HepG2 (cell line): ENCODE measurements around the gene RLN3. TPM values are rescaled to one million over a fixed set of nuclear protein-coding genes. Genes with fewer than 3 reads are reported as not detected.
A peak's percentile ranks its signal among the peaks of the same experiment; 100 is the strongest.

Experiments used
- BCL3 ChIP-seq: sonication (generic); formaldehyde crosslinking; IDR thresholded peaks from 2 replicates; pipeline ENCODE4 v1.5.1; 2020; ENCODE audit warnings: mild to moderate bottlenecking, missing genetic modification reagents, moderate library complexity
- CREB1 ChIP-seq, 2 experiments: fragments of 450-650 bp in 1 of 2; IDR thresholded peaks; 2 replicates each; pipeline ENCODE4 v1.6.1; 2016 to 2017; ENCODE audit warnings: control low read depth in 1 of 2, mild to moderate bottlenecking in 1 of 2, missing compliant biosample characterization in 1 of 2, missing genetic modification characterization in 1 of 2
- FOXP1 ChIP-seq, 2 experiments: fragments of 450-650 bp in 1 of 2; IDR thresholded peaks; 2 replicates each; pipeline ENCODE4 v1.6.1; 2017 to 2018; ENCODE audit warnings: antibody characterized with exemption in 1 of 2
- KLF12 ChIP-seq: sonication (generic); formaldehyde crosslinking; IDR thresholded peaks from 2 replicates; pipeline ENCODE4 v1.4.0; 2020; ENCODE audit warnings: missing genetic modification reagents, borderline replicate concordance
- MAFK ChIP-seq, 2 experiments: IDR thresholded peaks in 1 of 2; conservative IDR thresholded peaks in 1 of 2; 2 replicates each; pipeline ENCODE4 v1.6.1; 2011; ENCODE audit warnings: improper control_type of control experiment in 2 of 2, low read length in 2 of 2
- THRA ChIP-seq: sonication (generic); formaldehyde crosslinking; IDR thresholded peaks from 2 replicates; pipeline ENCODE4 v1.4.0; 2020; ENCODE audit warnings: missing genetic modification reagents, borderline replicate concordance
- XRCC5 ChIP-seq: fragments of 200-400 bp; formaldehyde crosslinking; optimal IDR thresholded peaks from 2 replicates; pipeline ENCODE3; 2017; ENCODE audit warnings: mild to moderate bottlenecking, low read length
- ZBTB20 ChIP-seq: sonication (generic); formaldehyde crosslinking; IDR thresholded peaks from 2 replicates; pipeline ENCODE4 v1.8.1; 2023; ENCODE audit warnings: missing genetic modification reagents, low read depth, mild to moderate bottlenecking, borderline replicate concordance
- ZNF225 ChIP-seq: sonication (generic); formaldehyde crosslinking; IDR thresholded peaks from 2 replicates; pipeline ENCODE4 v1.4.0; 2020; ENCODE audit warnings: mild to moderate bottlenecking, missing genetic modification reagents
- ZNF496 ChIP-seq: sonication (generic); formaldehyde crosslinking; IDR thresholded peaks from 2 replicates; pipeline ENCODE4 v1.8.1; 2023; ENCODE audit warnings: mild to moderate bottlenecking, moderate library complexity, missing genetic modification reagents; ENCODE audit not compliant: insufficient replicate concordance
- ZNF749 ChIP-seq: sonication (generic); formaldehyde crosslinking; IDR thresholded peaks from 2 replicates; pipeline ENCODE4 v1.8.0; 2022; ENCODE audit warnings: mild to moderate bottlenecking, missing genetic modification reagents, moderate library complexity, borderline replicate concordance
- ZNF850 ChIP-seq: sonication (generic); formaldehyde crosslinking; conservative IDR thresholded peaks from 2 replicates; pipeline ENCODE4 v1.9.0; 2021; ENCODE audit warnings: mild to moderate bottlenecking, missing genetic modification reagents
- polyA plus RNA-seq, 8 experiments: library from polyadenylated mRNA; depleted of rRNA in 3 of 8; stranded (reverse) in 7 of 8; unstranded in 1 of 8; fragments of >200 nt; fragmentation: Illumina TruSeq in 4 of 8; extraction: Trizol in 4 of 8; gene quantifications; 2 replicates each; pipeline versions ENCODE4 v1.2.1 to v1.2.3, GENCODE V29; 2011 to 2016; ENCODE audit warnings: low read depth in 4 of 8, missing spikeins in 1 of 8, mixed read lengths in 1 of 8; ENCODE audit not compliant: insufficient read depth in 1 of 8
- total RNA-seq, 5 experiments: library from RNA; depleted of rRNA; stranded (reverse); fragments of >200 nt; fragmentation: Illumina TruSeq; extraction: Trizol; gene quantifications; 2 replicates each; pipeline ENCODE4 v1.2.3, GENCODE V29; 2016; ENCODE audit warnings: low read depth in 1 of 5
- TF ChIP-seq, protein P1 (sequence below): sonication (generic); formaldehyde crosslinking; IDR thresholded peaks from 2 replicates; pipeline ENCODE4 v1.4.0; 2020; ENCODE audit warnings: missing genetic modification reagents
- TF ChIP-seq, protein P2 (sequence below): sonication (generic); formaldehyde crosslinking; IDR thresholded peaks from 2 replicates; pipeline ENCODE4 v1.4.0; 2020; ENCODE audit warnings: missing genetic modification reagents
- TF ChIP-seq, protein P3 (sequence below): sonication (generic); formaldehyde crosslinking; IDR thresholded peaks from 2 replicates; pipeline ENCODE4 v1.5.1; 2020; ENCODE audit warnings: missing genetic modification reagents, mild to moderate bottlenecking, borderline replicate concordance
- TF ChIP-seq, protein P4 (sequence below): IDR thresholded peaks from 2 replicates; pipeline ENCODE4 v1.6.1; 2016; ENCODE audit warnings: control low read depth

RLN3 gene
- total and polyA plus RNA-seq, 2 of the 13 experiments (the other 11 are each of a cell fraction or from before 2014, with no cell fraction given) = not detected

DNA sequence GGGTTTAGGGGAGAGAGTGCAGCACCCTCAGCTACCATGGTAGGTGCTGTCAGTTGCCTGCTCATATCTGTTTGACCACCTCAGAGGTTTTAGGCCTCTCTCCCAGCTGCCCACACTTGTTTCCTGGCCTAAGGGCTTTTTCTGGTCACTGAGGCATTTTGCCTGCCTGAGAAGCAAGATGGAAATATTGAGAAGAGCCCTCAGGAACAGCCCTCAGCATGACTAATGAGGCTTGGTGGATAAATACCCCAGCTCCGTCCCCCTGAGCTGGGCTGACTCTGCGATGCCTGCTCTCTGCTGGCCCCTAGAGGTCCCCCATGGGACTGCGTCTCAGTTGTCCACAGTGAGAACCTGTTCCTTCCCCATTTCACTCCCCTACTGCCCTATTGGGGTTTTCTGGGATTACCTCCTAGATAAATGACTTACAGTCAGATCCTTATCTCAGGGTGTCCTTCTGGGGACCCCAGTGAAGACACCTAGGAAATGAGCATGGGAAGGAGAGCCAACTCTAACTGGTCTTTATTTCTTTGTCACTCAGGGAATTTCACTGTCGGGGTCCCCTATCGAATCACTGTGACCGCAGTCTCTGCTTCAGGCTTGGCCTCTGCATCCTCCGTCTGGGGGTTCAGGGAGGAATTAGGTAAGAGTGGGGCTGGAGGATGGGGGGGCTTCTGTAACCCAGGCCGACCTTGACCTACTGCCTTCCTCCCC is 20.6 kb downstream of the RLN3 start (continued):
- TF ChIP-seq, protein P1, sequence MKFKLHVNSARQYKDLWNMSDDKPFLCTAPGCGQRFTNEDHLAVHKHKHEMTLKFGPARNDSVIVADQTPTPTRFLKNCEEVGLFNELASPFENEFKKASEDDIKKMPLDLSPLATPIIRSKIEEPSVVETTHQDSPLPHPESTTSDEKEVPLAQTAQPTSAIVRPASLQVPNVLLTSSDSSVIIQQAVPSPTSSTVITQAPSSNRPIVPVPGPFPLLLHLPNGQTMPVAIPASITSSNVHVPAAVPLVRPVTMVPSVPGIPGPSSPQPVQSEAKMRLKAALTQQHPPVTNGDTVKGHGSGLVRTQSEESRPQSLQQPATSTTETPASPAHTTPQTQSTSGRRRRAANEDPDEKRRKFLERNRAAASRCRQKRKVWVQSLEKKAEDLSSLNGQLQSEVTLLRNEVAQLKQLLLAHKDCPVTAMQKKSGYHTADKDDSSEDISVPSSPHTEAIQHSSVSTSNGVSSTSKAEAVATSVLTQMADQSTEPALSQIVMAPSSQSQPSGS (CRISPR knock-in tag) = no peak
- TF ChIP-seq ZNF850 (CRISPR knock-in tag) (no peak), ZNF749 (CRISPR knock-in tag) (no peak), MAFK (conservative IDR thresholded peaks at IDR 0.05 in 1 of 2, IDR thresholded peaks at IDR 0.05 in 1 of 2; ENCODE audit: low read length in 2 of 2) (no peak), KLF12 (no peak), CREB1 (IDR thresholded peaks at IDR 0.05) (no peak), CREB1 (CRISPR knock-in tag; IDR thresholded peaks at IDR 0.05) (no peak), ZBTB20 (CRISPR knock-in tag) (no peak), XRCC5 (peak; percentile 74), ZNF225 (CRISPR knock-in tag) (no peak), BCL3 (CRISPR knock-in tag) (no peak), FOXP1 (IDR thresholded peaks at IDR 0.05) (no peak), FOXP1 (CRISPR knock-in tag; IDR thresholded peaks at IDR 0.05) (no peak), ZNF496 (no peak), THRA (CRISPR knock-in tag) (no peak)
- TF ChIP-seq, protein P2, sequence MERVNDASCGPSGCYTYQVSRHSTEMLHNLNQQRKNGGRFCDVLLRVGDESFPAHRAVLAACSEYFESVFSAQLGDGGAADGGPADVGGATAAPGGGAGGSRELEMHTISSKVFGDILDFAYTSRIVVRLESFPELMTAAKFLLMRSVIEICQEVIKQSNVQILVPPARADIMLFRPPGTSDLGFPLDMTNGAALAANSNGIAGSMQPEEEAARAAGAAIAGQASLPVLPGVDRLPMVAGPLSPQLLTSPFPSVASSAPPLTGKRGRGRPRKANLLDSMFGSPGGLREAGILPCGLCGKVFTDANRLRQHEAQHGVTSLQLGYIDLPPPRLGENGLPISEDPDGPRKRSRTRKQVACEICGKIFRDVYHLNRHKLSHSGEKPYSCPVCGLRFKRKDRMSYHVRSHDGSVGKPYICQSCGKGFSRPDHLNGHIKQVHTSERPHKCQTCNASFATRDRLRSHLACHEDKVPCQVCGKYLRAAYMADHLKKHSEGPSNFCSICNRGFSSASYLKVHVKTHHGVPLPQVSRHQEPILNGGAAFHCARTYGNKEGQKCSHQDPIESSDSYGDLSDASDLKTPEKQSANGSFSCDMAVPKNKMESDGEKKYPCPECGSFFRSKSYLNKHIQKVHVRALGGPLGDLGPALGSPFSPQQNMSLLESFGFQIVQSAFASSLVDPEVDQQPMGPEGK (CRISPR knock-in tag) = no peak
- TF ChIP-seq, protein P3, sequence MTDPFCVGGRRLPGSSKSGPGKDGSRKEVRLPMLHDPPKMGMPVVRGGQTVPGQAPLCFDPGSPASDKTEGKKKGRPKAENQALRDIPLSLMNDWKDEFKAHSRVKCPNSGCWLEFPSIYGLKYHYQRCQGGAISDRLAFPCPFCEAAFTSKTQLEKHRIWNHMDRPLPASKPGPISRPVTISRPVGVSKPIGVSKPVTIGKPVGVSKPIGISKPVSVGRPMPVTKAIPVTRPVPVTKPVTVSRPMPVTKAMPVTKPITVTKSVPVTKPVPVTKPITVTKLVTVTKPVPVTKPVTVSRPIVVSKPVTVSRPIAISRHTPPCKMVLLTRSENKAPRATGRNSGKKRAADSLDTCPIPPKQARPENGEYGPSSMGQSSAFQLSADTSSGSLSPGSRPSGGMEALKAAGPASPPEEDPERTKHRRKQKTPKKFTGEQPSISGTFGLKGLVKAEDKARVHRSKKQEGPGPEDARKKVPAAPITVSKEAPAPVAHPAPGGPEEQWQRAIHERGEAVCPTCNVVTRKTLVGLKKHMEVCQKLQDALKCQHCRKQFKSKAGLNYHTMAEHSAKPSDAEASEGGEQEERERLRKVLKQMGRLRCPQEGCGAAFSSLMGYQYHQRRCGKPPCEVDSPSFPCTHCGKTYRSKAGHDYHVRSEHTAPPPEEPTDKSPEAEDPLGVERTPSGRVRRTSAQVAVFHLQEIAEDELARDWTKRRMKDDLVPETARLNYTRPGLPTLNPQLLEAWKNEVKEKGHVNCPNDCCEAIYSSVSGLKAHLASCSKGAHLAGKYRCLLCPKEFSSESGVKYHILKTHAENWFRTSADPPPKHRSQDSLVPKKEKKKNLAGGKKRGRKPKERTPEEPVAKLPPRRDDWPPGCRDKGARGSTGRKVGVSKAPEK (CRISPR knock-in tag) = no peak
- TF ChIP-seq, protein P4, sequence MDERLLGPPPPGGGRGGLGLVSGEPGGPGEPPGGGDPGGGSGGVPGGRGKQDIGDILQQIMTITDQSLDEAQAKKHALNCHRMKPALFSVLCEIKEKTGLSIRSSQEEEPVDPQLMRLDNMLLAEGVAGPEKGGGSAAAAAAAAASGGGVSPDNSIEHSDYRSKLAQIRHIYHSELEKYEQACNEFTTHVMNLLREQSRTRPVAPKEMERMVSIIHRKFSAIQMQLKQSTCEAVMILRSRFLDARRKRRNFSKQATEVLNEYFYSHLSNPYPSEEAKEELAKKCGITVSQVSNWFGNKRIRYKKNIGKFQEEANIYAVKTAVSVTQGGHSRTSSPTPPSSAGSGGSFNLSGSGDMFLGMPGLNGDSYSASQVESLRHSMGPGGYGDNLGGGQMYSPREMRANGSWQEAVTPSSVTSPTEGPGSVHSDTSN (CRISPR knock-in tag) = no peak
